HPDE6-E6E7 (cell line): ENCODE results near the gene GSTM2.
"Not testable (repeated sequence)": the region's sequence is repeated elsewhere in the genome, so short reads cannot be mapped to it uniquely, and the experiment has no call there.

ENCODE experiments used
- DNase-seq: peaks from one replicate; pipeline ENCODE4 v3.0.0; 2011; ENCODE audit warnings: missing footprints; ENCODE audit errors: extremely low spot score

Gene GSTM2

GRCh38 chr1:109644670-109645069 lies 23.2 kb upstream of the GSTM2 start:
- no peak for DNase-seq

GRCh38 chr1:109649491-109649914 lies 18.4 kb upstream of the GSTM2 start:
- DNase-seq = no peak

GRCh38 chr1:109650609-109651008 lies 17.2 kb upstream of the GSTM2 start:
- no peak for DNase-seq

GRCh38 chr1:109652402-109652801 lies 15.5 kb upstream of the GSTM2 start:
- no peak for DNase-seq

GRCh38 chr1:109653306-109653705 lies 14.6 kb upstream of the GSTM2 start:
- no peak for DNase-seq

- DNase-seq = no peak
Observed at GRCh38 chr1:109654519-109654918, 13.3 kb upstream of the GSTM2 start.

- peak; percentile 37 for DNase-seq
Observed at GRCh38 chr1:109655615-109656519, 12.0 kb upstream of the GSTM2 start, which contains the start of gene GSTM4. TSS of gene GSTM4 (plus strand) at chr1:109656099. CDS start at chr1:109656390, 291 bp downstream.

- no peak for DNase-seq
Observed at GRCh38 chr1:109657395-109657794, 10.5 kb upstream of the GSTM2 start.

GRCh38 chr1:109657970-109658369 lies 9.9 kb upstream of the GSTM2 start:
- no peak for DNase-seq

- DNase-seq = no peak
Observed at GRCh38 chr1:109658533-109659042, 9.3 kb upstream of the GSTM2 start.

- no peak for DNase-seq
Observed at GRCh38 chr1:109659145-109659544, 8.7 kb upstream of the GSTM2 start.

- DNase-seq = no peak
Observed at GRCh38 chr1:109659997-109660690, 7.7 kb upstream of the GSTM2 start.

GRCh38 chr1:109660691-109661026 lies 7.2 kb upstream of the GSTM2 start:
- not testable (repeated sequence) for DNase-seq

GRCh38 chr1:109661391-109661790 lies 6.5 kb upstream of the GSTM2 start:
- DNase-seq = no peak

GRCh38 chr1:109664671-109665070 lies 3.2 kb upstream of the GSTM2 start:
- DNase-seq = no peak

- DNase-seq = no peak
Observed at GRCh38 chr1:109668123-109668775, 392 bp downstream of the GSTM2 start.

GRCh38 chr1:109669246-109669948 lies 1.5 kb downstream of the GSTM2 start:
- DNase-seq = no peak

GRCh38 chr1:109669949-109670302 lies 2.1 kb downstream of the GSTM2 start:
- not testable (repeated sequence) for DNase-seq

GRCh38 chr1:109671067-109671466 lies 3.2 kb downstream of the GSTM2 start:
- no peak for DNase-seq

GRCh38 chr1:109673861-109674260 lies 6.0 kb downstream of the GSTM2 start:
- not testable (repeated sequence) for DNase-seq

GRCh38 chr1:109676683-109677381 lies 9.0 kb downstream of the GSTM2 start:
- DNase-seq = not testable (repeated sequence)
